HG02623 (cell line): Measurements from ENCODE around the gene ENTPD8.
"Not testable (repeated sequence)": the region's sequence is repeated elsewhere in the genome, so short reads cannot be mapped to it uniquely, and the experiment has no call there.

ENCODE experiments used
- ATAC-seq: cut with Tn5 transposase; IDR thresholded peaks from one replicate; pipeline ENCODE4 v1.9.1; 2021; ENCODE audit warnings: moderate library complexity; ENCODE audit not compliant: unreplicated experiment

ENTPD8 gene

DNA sequence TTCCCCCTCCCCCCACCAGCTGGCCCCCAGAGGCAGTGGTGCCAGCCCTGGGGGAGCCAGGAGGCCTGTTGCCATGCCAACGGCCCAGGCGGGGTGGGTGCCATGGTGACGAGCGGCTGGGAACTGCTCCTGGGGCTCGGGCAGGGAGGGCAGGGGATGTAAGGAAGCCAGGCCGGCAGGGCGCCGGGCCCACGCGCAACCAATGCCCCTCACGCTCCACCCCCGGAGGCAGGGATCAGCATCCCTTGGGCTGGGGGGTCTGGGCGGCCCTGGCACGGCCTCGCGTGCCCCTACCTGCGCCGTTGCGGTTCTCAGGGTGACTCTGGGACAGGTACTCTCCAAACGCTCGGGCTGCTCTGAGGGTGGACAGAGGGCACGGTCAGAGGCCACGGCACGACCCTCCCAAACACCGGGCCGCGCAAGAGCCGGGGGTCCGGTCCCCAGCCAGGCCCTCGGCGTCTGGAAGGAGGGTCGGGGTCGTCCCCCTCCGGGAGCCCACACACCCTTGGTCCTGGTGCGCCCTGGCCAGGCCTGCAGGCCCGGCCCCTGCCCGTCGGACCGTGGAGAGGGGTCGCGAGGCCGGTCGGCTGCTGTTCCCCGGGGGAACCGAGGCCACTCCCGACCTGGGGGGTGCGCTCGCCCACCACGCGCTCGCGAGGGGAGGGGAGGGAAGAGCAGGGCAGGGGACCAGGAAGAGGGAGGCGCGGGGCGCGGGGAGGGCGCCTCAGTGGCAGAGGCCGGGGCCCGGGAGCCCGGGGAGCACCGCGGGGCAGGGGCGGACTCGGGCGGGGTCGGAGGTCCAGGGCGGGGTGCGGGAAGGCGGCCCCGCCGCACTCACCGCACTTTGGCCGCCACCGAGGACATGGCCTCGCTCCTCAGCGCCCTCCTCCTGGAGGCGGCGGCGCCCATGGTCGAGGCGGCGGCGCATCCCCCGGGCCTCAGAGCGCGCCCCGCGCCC is 17.3 kb upstream of the ENTPD8 start:
- ATAC-seq: no peak

DNA sequence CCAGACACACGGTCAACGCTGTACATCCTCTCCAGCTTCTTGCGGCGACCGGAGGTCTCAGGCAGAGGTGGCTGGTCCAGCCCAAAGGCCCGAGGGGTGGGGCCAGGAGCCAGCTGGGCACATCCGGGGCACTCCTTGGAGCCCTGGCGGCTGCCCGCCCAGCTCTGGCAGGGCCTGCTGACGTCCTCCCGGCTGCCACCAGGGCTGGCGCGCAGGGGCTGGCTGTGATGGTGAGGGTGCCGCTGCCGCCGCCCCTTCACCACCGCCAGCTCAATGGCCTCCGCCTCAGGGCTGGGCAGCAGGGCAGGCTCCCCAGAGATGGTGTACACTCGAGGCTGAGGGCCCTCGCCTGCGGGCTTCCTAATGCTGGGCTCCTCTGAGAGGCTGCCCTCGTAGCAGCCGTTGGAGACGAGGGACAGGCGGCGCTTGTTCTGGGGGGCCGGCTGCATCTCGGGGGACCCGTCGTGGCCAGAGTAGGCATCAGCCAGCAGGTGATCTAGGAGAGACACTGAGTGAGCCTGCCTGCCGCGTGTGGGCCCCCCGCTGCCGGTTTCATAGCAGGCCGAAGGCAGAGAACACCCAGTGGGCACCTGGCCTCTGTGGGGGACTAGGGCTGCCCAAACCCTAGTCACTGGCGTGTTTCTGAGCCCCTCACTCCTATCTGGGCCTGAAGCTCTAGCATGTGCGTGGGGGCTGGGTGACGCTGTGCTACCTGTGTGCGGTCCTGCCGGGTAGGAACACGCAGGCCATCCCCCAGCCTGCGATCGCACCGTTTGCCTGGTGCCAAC is 16.4 kb upstream of the ENTPD8 start:
- ATAC-seq: no peak

DNA sequence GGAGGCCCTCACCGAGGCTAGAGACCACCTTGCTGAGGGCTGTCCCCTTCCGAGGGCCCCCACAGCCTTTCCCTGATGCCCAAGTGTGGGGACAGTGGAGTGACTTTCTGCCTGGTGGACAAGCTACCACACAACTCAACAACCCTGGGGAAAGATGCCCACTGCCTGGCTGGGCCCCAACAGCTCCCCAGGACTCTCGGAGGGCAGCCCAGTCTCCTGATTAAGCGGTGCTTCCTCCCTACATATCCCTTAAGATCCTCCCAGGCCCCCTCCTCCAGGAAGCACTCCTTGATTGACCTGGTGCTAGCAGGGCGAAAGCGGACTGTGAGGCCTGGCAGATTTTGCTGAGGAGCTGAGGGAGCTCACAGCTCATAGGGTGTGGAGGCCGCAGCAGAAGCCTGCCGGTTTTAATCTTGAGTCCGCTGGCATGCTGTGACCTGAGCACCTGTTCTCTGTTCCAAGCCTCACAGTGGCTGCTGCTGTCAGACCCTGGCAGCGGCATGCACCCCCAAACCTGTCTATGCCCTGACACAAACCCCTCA is 15.8 kb upstream of the ENTPD8 start:
- no peak for ATAC-seq

DNA sequence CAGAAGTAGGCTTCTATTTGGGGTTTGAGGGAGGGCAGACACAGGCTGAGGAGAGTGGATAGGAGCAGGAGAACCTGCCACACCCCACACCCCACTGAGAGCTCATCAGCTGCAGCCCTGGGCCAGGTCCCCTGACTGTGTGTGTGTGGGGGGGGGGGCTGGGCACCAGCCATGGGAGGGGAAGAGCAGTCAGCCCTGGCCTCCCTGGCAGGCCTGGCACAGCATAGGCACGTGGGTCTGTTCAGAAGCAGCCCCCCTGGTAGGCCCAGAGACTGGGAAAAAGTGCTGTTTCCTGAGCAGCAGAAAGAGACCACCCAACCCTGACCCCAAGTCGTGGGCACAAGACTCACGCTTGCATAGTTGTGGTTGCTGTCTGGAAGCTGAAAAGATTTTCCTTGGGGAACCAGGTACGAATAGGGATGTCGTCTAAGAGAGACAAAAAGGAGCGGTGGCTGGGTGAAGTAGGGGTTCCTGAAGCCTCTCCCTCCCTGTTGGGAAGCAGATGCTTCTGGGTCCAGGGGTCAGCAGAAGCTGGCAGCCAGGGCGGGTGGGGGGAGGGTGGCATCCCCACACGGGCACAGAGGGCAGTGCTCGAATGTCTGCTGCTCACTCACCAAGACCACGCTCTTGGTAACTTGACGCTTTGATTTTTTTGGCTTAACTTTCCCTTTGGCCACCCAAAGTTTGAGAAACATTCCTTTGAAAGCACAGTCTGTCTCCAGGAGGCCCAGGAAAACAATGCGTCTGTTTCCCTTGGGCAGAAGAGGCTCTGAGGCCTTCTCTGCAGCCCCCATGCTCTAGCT is 15.1 kb upstream of the ENTPD8 start:
- no peak for ATAC-seq

DNA sequence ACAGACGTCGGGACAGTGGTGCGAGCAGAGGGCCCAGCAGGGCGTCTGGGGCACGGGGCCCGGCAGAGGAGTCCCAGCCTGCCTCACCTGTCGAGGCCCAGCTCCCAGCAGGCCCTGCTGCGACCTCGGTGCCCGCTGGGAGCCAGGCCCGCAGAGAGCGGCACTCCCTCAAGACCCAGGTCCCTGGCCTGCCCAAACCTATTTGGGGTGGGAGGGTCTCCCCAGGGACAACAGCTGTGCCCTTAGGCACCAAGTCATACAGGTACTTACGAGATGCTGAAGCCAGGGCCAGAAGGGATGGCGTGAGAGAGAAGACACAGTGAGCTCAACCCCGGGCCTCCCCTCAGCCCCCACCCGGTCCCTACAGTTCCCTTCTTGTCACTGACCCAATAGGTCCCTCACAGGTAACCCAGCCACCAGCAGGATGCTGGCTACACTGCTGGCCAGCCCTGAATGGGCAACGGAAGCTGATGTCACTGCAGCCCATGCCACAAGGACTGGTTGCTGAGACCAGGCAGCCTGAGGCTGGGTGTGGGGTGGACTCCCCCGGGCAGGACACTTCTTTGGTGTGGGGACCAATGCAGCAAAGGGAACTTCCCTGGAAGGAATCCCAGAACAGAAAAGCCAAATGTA is 14.3 kb upstream of the ENTPD8 start:
- ATAC-seq: no peak

DNA sequence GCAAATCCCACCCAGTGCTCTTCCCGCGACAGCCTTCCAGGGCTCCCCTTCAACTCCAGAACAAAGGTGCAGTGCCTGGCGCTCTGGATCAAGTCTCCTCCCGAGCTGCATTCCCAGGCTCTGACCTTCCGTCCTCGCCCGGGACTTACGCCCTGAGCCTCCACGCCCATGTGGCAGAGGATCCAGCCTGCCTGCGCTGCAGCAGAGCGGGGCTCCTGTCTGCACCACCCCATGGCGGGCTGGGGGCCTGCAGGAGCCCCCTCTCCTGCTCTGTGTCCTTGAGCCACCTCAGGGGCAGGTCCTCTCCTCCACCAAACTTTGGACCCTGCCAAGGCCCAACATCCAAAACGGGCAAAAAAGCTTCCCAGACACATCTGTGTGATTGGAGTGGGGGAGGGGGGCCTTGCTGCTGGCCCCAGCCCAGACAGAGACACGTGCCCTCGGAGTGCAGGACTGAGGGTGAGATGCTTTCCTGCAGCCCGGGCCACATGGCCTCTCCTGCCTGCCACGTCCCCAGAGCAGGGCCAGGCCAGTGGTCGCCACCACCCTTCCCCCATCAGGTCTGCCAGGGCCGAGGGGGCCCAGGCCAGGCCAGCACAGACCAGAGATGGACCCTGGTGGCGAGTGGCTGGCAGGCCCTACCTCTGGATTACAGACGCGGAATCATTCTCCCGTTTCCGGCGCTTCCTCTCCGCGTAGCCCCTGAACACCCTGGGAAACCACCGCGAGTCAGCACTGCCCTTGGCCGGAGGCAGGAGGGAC is 13.6 kb upstream of the ENTPD8 start:
- ATAC-seq: no peak

DNA sequence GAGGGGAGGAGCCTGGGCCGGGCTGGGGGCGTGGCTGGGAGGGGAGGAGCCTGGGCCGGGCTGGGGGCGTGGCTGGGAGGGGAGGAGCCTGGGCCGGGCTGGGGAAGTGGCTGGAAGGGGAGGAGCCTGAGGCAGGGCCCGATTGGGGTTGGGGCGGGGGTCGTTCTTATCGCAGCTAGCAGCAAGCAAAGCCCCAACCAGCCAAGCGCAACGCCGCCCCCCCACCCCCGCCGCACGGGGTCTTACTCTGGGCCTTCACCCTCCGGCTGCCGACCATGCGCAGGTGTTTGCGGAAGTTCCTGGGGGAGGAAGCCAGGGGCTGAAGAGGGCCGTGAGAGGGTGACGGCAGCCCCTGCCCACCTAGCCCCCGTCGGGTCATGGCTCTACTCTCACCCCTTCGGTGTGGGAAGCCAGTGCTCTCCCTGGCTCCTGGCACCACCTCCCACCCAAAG is 13.0 kb upstream of the ENTPD8 start:
- ATAC-seq: no peak

DNA sequence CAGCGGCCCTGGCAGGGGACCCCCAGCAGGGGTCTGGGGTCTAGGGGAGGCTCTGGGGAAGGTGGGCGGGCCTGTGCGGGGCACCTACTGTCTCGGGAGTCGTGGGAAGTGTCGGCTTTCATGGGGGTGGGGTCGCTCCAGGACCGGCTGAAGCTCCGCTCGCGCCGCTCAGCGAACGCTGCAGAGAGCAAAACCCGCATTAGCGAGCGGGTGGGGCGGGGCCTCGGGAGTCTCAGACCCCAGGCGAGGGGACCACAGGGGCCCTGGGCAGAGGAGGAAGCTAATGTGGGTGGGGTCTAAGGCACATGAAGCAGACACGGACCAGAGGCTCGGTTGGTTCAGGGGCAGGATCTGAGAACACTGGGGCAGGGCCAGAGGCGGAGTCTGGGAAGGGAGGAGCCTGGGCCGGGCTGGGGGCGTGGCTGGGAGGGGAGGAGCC is 12.5 kb upstream of the ENTPD8 start:
- ATAC-seq: no peak

DNA sequence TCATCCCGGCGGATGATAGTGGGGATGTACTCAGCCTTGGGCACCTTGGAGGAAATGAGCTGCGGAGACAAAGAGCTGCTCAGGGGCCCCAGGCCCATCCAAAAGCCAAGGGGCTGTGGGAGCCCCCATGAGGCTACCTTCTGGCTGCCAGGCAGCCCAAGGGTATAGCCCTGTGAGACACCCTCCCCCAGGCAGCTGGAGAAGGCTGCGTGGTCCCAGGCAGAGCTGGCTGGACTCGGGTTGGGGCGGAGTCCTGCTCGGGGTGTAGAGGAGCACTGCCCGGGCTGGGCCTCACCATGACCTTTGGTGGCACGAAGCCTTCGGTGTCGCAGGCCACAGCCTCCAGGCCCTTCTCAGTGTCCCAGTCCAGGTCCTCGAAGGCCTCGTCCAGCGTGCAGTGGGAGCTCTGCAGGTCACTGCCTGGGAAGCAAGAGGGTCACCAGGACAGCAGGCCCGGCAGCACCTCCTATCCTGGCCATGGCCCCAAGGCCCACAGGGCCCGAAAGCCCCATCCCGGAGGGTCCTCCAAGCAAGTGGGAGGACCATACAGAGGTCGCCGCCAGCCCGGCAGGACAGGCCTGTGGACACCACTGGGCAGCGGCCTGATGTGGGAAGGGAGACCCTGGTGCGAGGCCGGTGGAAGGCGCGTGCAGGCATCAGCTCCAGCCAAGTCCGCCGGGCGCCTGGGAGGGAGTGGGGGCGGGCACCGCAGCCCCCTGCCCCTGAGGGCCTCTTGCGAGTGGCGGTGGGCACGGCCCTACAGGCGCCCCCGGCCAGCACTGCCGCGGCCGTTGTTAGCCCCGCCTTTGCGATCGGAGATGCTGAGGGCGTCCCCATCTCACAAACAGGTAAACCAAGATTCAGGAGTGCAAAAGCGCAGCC is 11.8 kb upstream of the ENTPD8 start:
- no peak for ATAC-seq

DNA sequence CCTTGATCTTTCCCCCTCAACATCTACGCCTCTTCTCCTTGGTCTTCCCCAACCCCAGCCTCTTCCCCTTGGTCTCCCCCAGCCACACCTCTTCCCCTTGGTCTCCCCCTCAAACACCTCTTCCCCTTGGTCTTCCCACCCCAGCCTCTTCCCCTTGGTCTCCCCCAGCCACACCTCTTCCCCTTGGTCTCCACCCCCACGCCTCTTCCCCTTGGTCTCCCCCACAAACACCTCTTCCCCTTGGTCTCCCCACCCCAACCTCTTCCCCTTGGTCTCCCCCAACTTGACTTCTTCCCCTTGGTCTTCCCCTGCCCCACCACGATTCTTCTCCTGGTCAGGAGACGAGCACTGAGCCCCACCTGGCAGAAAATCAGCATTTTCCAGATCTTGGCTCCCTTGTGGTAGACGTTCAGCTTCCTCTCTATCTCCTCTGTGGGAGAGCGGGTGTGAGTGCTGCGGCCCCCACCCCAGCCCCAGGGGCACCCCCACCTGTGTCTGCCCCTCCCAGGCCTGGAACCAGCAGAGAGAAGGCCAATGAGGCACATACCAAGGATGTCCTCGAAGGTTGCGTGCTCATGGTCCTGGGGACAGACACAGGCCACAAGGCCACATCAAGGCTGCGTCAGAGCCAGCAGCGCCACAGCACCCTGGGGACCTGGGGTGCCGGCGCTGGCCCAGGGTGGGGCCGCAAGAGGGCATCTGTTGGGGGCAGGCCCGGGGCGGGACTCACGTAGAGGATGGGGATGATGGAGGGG is 11.0 kb upstream of the ENTPD8 start:
- ATAC-seq: no peak

DNA sequence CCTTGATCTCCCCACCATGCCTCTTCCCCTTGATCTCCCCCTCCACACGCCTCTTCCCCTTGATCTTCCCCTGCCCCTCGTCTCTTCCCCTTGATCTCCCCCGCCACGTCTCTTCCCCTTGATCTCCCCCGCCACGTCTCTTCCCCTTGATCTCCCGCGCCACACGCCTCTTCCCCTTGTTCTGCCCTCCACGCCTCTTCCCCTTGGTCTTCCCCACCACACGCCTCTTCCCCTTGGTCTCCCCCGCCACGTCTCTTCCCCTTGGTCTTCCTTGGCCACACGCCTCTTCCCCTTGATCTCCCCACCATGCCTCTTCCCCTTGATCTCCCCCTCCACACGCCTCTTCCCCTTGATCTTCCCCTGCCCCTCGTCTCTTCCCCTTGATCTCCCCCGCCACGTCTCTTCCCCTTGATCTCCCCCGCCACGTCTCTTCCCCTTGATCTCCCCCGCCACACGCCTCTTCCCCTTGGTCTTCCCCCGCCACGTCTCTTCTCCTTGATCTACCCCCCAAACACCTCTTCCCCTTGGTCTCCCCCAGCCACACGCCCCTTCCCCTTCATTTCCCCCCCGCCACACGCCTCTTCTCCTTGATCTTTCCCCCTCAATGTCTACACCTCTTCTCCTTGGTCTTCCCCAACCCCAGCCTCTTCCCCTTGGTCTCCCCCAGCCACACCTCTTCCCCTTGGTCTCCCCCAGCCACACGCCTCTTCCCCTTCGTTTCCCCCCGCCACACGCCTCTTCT is 10.3 kb upstream of the ENTPD8 start:
- not testable (repeated sequence) for ATAC-seq

DNA sequence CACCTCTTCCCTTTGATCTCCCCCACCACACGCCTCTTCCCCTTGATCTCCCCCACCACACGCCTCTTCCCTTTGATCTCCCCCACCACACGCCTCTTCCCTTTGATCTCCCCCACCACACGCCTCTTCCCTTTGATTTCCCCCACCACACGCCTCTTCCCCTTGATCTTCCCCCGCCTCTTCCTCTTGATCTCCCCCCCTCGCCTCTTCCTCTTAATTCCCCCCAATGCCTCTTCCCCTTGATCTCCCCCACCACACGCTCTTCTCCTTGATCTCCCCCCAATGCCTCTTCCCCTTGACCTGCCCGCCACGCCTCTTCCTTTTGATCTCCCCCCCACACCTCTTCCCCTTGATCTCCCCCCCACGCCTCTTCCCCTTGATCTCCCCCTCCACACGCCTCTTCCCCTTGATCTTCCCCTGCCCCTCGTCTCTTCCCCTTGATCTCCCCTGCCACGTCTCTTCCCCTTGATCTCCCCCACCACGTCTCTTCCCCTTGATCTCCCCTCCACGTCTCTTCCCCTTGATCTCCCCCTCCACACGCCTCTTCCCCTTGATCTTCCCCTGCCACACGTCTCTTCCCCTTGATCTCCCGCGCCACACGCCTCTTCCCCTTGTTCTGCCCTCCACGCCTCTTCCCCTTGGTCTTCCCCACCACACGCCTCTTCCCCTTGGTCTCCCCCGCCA is 9.5 kb upstream of the ENTPD8 start:
- not testable (repeated sequence) for ATAC-seq

DNA sequence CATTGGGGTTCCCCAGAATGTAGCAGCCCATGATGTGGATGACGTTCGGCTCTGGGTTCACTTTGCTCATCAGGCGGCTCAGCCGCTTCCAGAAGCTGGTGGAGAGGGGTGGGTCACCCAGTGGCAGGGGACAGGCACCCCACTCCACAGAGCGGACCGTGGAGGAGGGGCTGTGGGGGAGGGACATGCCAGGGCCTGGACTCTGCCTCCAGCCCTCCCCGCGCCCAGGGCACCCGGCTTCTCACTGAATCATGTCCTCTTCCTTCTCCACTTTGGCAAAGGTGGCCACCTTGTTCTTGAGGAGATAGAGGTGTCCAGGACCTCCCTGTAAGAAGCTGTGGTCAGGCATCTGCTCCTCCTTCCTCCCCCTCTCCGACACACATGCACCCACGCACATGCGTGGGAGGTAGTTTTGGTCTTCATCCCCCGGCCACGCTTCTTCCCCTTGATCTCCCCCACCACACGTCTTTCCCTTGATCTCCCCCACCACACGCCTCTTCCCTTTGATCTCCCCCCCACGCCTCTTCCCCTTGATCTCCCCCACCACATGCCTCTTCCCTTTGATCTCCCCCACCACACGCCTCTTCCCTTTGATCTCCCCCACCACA is 8.9 kb upstream of the ENTPD8 start:
- no peak for ATAC-seq

DNA sequence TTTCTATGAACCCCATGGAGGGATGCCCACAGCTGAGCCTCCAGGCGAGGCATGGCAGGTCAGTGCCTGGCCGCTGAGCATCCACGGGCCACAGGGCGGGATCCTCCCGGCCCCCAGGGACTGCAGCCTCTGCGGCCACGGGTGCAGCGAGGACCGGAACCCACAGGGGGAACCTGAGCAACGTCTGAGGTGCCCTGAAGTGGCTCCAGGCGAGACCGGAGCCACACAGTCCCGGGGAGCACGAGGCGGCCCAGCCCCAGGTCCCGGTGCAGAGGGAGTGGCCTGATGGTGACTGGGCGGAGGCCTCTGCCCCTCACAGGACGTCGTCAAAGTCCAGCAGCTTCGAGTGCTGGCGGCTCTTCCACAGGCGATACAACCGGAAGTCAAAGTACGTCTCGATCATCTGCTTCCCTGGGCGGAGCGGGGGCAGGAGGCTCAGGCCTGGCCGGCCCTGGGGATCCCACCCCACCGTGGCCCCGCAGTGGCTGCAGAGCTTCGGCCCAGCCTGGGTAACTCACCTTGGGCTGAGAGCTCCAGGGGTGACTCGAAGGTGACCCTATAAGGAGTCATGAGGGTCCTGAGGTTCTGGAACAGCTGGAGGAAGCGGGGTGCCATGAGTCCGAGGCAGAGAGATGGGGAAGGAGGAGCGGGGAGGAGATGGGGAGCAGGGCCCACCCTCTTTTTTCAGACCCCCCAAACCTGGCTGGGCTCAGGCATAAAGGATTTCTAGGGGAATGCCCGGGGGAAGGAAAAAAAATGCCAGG is 8.1 kb upstream of the ENTPD8 start:
- ATAC-seq: no peak

DNA sequence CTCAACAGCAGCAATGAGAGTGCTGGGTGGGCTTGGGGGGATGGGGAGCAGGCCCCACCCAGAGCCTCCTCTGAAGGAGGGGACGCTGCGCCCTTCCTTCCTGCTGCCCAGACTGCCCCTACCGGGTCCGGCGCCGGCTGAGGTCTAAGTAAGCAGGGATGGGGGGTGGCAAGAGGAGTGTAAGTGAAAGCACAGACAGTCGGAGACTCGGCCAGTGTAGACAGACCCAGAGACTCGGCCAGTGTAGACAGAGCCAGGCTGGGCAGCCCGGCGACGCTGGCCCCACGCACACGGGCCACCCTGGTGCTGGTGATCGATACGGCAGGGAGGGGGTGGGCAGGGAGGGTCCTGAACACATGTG is 7.4 kb upstream of the ENTPD8 start:
- no peak for ATAC-seq
